Parathyroid adenoma (tissue), 2 donors: Measurements from ENCODE around the gene COPZ2.
A peak's percentile ranks its signal among the peaks of the same experiment; 100 is the strongest.
"Not testable (repeated sequence)": the region's sequence is repeated elsewhere in the genome, so short reads cannot be mapped to it uniquely, and the experiment has no call there.

Source experiments
- H2AFZ ChIP-seq: fragments of 300-600 bp; sonication (generic); one replicate; pipeline ENCODE4 v1.7.0; 2017; ENCODE audit warnings: antibody characterized with exemption, mild to moderate bottlenecking
- H3K27ac ChIP-seq: fragments of 300-600 bp; sonication (generic); one replicate; pipeline ENCODE4 v1.7.0; 2017
- H3K27me3 ChIP-seq: fragments of 300-600 bp; sonication (generic); one replicate; pipeline ENCODE4 v1.7.0; 2017; ENCODE audit warnings: low read length; ENCODE audit not compliant: control insufficient read depth, insufficient read depth
- H3K36me3 ChIP-seq: fragments of 300-600 bp; sonication (generic); one replicate; pipeline ENCODE4 v1.7.0; 2017; ENCODE audit warnings: low read length; ENCODE audit not compliant: control insufficient read depth, insufficient read depth
- H3K4me1 ChIP-seq: fragments of 300-600 bp; sonication (generic); one replicate; pipeline ENCODE4 v1.7.0; 2017; ENCODE audit warnings: control low read depth
- H3K4me2 ChIP-seq: fragments of 300-600 bp; sonication (generic); one replicate; pipeline ENCODE4 v1.7.0; 2017; ENCODE audit warnings: low read length
- H3K4me3 ChIP-seq: fragments of 300-600 bp; sonication (generic); one replicate; pipeline ENCODE4 v1.7.0; 2017; ENCODE audit warnings: low read depth, low read length
- H3K79me2 ChIP-seq: fragments of 300-600 bp; sonication (generic); one replicate; pipeline ENCODE4 v1.7.0; 2017; ENCODE audit warnings: control low read depth
- H3K9ac ChIP-seq: fragments of 300-600 bp; sonication (generic); one replicate; pipeline ENCODE4 v1.7.0; 2017; ENCODE audit warnings: mild to moderate bottlenecking
- H3K9me3 ChIP-seq: fragments of 300-600 bp; sonication (generic); one replicate; pipeline ENCODE4 v1.7.0; 2017; ENCODE audit warnings: low read length; ENCODE audit not compliant: control insufficient read depth
- TF ChIP-seq, protein P1 (sequence below): fragments of 300-600 bp; sonication (generic); IDR thresholded peaks from one replicate; pipeline ENCODE4 v1.7.0; 2017; ENCODE audit warnings: antibody characterized with exemption, mild to moderate bottlenecking
- donor health status: primary hyperparathyroidism.

The COPZ2 gene

GRCh38 chr17:47989700-47990099, 47.9 kb downstream of the COPZ2 start:
- Histone ChIP-seq H3K9ac (no peak overlapping the region), H3K27me3 (no peaks in the 10 kb centered on the region), H3K36me3 (no peaks in the 10 kb centered on the region), H3K4me3 (no peak overlapping the region), H3K4me1 (peaks cover 21% of the 10 kb centered on the region), H3K27ac (no peak overlapping the region), H3K9me3 (no peaks in the 10 kb centered on the region), H3K4me2 (no peak overlapping the region), H2AFZ (no peak overlapping the region), H3K79me2 (no peaks in the 10 kb centered on the region)
- TF ChIP-seq, protein P1, sequence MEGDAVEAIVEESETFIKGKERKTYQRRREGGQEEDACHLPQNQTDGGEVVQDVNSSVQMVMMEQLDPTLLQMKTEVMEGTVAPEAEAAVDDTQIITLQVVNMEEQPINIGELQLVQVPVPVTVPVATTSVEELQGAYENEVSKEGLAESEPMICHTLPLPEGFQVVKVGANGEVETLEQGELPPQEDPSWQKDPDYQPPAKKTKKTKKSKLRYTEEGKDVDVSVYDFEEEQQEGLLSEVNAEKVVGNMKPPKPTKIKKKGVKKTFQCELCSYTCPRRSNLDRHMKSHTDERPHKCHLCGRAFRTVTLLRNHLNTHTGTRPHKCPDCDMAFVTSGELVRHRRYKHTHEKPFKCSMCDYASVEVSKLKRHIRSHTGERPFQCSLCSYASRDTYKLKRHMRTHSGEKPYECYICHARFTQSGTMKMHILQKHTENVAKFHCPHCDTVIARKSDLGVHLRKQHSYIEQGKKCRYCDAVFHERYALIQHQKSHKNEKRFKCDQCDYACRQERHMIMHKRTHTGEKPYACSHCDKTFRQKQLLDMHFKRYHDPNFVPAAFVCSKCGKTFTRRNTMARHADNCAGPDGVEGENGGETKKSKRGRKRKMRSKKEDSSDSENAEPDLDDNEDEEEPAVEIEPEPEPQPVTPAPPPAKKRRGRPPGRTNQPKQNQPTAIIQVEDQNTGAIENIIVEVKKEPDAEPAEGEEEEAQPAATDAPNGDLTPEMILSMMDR = no peak

- TF ChIP-seq, protein P1 = no peak
- no peaks in the 10 kb centered on the region for H3K27me3 ChIP-seq
- no peak overlapping the region for H3K9ac ChIP-seq
- H3K4me3 ChIP-seq = no peak overlapping the region
- H3K36me3 ChIP-seq = no peaks in the 10 kb centered on the region
- H3K9me3 ChIP-seq = no peaks in the 10 kb centered on the region
- no peak overlapping the region for H2AFZ ChIP-seq
- H3K27ac ChIP-seq = no peak overlapping the region
- peaks cover 21% of the 10 kb centered on the region for H3K4me1 ChIP-seq
- no peaks in the 10 kb centered on the region for H3K79me2 ChIP-seq
- no peak overlapping the region for H3K4me2 ChIP-seq
Observed at GRCh38 chr17:47989159-47989558, 48.4 kb downstream of the COPZ2 start.

- not testable (repeated sequence) for H3K79me2 ChIP-seq, H3K4me3 ChIP-seq
- H3K4me1 ChIP-seq = peaks cover 21% of the 10 kb centered on the region
Observed at GRCh38 chr17:47988445-47988844, 49.2 kb downstream of the COPZ2 start.

DNA sequence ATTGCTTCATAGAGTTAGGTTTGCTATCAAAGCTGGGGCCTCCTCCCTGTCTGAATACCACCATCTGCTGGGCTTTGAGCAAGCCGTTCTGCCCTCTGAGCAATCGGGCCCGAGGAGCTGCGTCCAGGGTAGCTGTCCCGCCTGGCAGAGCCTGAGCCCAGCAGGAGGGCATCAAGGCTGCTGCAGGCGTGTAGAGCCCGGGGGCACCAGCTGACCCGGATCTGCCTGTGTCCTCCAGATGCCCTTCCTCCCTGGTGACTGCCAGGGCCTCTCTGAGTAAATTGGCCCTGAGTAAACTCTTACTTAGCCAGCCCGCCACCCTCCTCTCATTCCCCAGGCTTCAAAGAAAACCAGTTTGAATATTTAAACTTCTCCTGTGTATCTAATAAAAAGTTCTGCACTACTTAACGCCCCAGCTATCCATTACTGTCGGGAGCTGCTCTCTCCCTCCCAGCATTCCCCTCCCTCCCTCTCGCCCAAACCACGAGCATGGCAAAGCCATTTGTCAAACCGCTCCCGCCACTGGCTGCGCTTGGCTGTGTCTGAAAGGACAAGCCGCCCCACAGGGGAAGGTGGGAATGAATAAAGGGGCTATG, 50.3 kb downstream of the COPZ2 start:
- Histone ChIP-seq H3K36me3 (no peaks in the 10 kb centered on the region), H3K9ac (no peak overlapping the region), H3K27ac (peak overlapping the region; percentile 78)

More at GRCh38 chr17:47988445-47988844, 49.2 kb downstream of the COPZ2 start:
- not testable (repeated sequence) for H2AFZ ChIP-seq, H3K27me3 ChIP-seq, H3K9me3 ChIP-seq, H3K9ac ChIP-seq, H3K36me3 ChIP-seq, H3K4me2 ChIP-seq, H3K27ac ChIP-seq

DNA sequence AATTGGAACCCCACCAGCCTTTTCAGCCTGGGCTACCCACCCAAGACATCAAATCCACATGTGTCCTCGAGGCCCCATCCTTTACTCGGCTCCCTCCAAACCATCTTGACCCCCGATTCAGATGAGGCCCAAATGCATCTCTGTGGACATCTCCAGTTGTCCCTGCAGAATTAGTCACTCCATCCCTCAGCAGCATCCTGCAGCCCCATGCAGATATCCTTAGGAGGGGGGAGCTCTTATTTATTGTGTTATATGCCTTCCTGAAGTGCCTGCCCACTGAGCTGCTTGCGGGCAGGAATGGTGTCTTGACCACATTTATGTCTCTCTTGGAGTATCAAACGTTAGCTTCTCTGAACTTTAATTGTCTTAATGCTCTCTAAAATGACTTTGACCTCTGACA, 51.1 kb downstream of the COPZ2 start:
- no peaks in the 10 kb centered on the region for H3K9me3 ChIP-seq
- H3K27ac ChIP-seq = peak overlapping the region; percentile 78
- no peaks in the 10 kb centered on the region for H3K79me2 ChIP-seq
- TF ChIP-seq, protein P1 = no peak
- no peak overlapping the region for H3K9ac ChIP-seq
- peak overlapping the region; percentile 87 for H2AFZ ChIP-seq
- no peaks in the 10 kb centered on the region for H3K27me3 ChIP-seq
- H3K4me3 ChIP-seq = no peak overlapping the region
- H3K36me3 ChIP-seq = no peaks in the 10 kb centered on the region
- H3K4me1 ChIP-seq = peaks cover 21% of the 10 kb centered on the region
- no peak overlapping the region for H3K4me2 ChIP-seq

More for the DNA sequence above, 50.3 kb downstream of the COPZ2 start:
- H2AFZ ChIP-seq = peak overlapping the region; percentile 87
- H3K9me3 ChIP-seq = no peaks in the 10 kb centered on the region
- H3K27me3 ChIP-seq = no peaks in the 10 kb centered on the region
- H3K4me2 ChIP-seq = peak overlapping the region; percentile 28
- peaks cover 21% of the 10 kb centered on the region for H3K4me1 ChIP-seq
- TF ChIP-seq, protein P1 = no peak
- no peak overlapping the region for H3K4me3 ChIP-seq
- H3K79me2 ChIP-seq = no peaks in the 10 kb centered on the region
